GM21360 (cell line): ENCODE results near the gene ERCC6.

Experiments
- ATAC-seq: cut with Tn5 transposase; IDR thresholded peaks from one replicate; pipeline ENCODE4 v1.9.1; 2021; ENCODE audit warnings: mild to moderate bottlenecking, moderate library complexity; ENCODE audit not compliant: unreplicated experiment

ERCC6 gene

GRCh38 chr10:49512121-49512809 is 26.7 kb downstream of the ERCC6 start:
- ATAC-seq: no peak

- no peak for ATAC-seq
These were observed 29.1 kb downstream of the ERCC6 start for GRCh38 chr10:49509771-49510303.

- no peak for ATAC-seq
These were observed 30.3 kb downstream of the ERCC6 start for GRCh38 chr10:49508654-49509053.

GRCh38 chr10:49508249-49508648 is 30.7 kb downstream of the ERCC6 start:
- ATAC-seq: no peak

GRCh38 chr10:49505589-49505988 is 33.3 kb downstream of the ERCC6 start:
- no peak for ATAC-seq

GRCh38 chr10:49505076-49505475 is 33.8 kb downstream of the ERCC6 start:
- ATAC-seq: no peak

- ATAC-seq: no peak
These were observed 34.4 kb downstream of the ERCC6 start for GRCh38 chr10:49504528-49504927.

- no peak for ATAC-seq
These were observed 36.6 kb downstream of the ERCC6 start for GRCh38 chr10:49502358-49502757.

- ATAC-seq: no peak
These were observed 38.5 kb downstream of the ERCC6 start for GRCh38 chr10:49500412-49500811.

GRCh38 chr10:49499305-49499851 is 39.5 kb downstream of the ERCC6 start:
- no peak for ATAC-seq

GRCh38 chr10:49498425-49498824 is 40.5 kb downstream of the ERCC6 start:
- no peak for ATAC-seq

- no peak for ATAC-seq
These were observed 41.6 kb downstream of the ERCC6 start for GRCh38 chr10:49497358-49497757.

GRCh38 chr10:49488056-49488717 is 50.7 kb downstream of the ERCC6 start:
- ATAC-seq: no peak

GRCh38 chr10:49486738-49487137 is 52.2 kb downstream of the ERCC6 start:
- no peak for ATAC-seq

GRCh38 chr10:49486009-49486408 is 52.9 kb downstream of the ERCC6 start:
- no peak for ATAC-seq

GRCh38 chr10:49484486-49485235 is 54.3 kb downstream of the ERCC6 start:
- ATAC-seq: no peak

- no peak for ATAC-seq
These were observed 60.1 kb downstream of the ERCC6 start for GRCh38 chr10:49478819-49479218.

GRCh38 chr10:49474901-49475300 is 64.0 kb downstream of the ERCC6 start:
- no peak for ATAC-seq

- no peak for ATAC-seq
These were observed 67.4 kb downstream of the ERCC6 start for GRCh38 chr10:49471532-49471931.

- ATAC-seq: no peak
These were observed 73.2 kb downstream of the ERCC6 start for GRCh38 chr10:49465736-49466135.
